Measurements from ENCODE around the gene WIPI1.

GRCh38 chr17:68397108-68397536 is 60.2 kb downstream of the WIPI1 start:
- TF ChIP-seq CTCF (IDR thresholded peaks at IDR 0.05) (no peak), POLR2A (IDR thresholded peaks at IDR 0.05) (no peak)

All from prostate gland (tissue), 2 donors.